ENCODE data around the gene GMPS.

- TF ChIP-seq POLR2A (IDR thresholded peaks at IDR 0.05) (no peak), CTCF (IDR thresholded peaks at IDR 0.05) (no peak)
These were observed 119.1 kb downstream of the GMPS start for GRCh38 chr3:155989536-155989935.
